GM12874 (cell line): Measurements from ENCODE around the gene DSCAM.

Experiments
- CTCF ChIP-seq: IDR thresholded peaks from 2 replicates; pipeline ENCODE4 v1.5.1; 2011; ENCODE audit warnings: low read depth, mild to moderate bottlenecking, control low read depth, low read length, moderate library complexity; ENCODE audit not compliant: insufficient read depth

Gene DSCAM

DNA sequence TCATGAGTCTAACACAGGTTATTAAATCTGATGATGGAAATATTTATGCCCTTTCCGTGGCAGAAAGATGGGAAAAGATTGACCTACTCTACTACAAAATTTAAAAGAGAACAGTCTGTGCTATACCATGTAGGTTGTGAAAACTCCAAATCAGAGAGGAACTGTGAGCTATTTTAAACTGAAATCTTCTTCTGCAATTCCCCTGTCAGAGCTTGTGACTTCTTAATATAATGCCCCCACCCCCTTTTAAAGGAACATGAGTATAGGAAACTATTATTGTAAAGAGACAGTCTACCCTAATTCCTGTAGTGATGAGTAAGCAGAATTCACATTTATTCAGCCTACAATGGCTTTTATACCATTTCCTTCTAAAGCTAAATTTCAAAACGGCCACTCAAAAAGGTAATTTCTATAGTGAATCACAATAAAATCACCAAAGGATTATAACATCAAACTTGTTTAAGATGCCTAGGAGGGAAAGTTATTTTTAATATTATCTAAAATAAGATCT, 11.7 kb downstream of the DSCAM start:
- no peak for TF ChIP-seq CTCF

GRCh38 chr21:40833184-40833583, 13.8 kb downstream of the DSCAM start:
- no peak for TF ChIP-seq CTCF

- no peak for TF ChIP-seq CTCF
Measured at GRCh38 chr21:40832316-40832715, 14.6 kb downstream of the DSCAM start.

- no peak for TF ChIP-seq CTCF
Measured at GRCh38 chr21:40830836-40831235, 16.1 kb downstream of the DSCAM start.

- no peak for TF ChIP-seq CTCF
Measured at GRCh38 chr21:40829791-40830190, 17.2 kb downstream of the DSCAM start.

DNA sequence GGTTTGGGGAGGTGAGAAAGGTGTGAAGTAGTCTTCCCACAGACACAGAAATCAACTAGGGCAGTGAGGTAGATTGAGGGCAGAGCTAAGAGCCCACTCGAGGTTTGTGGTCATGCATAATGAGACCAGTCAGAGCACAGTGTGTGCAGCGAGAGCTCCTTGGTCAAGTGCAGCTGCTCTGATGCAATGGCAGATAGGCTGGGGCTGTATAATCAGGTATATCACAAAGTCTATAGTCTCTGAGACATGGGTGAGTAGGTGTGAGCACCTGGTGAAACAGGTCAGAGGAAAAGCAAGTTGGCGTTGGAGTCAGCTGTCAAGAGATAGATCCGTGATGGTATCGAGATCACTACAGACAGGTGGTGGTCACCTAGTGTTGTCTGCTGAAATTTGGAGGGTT, 17.6 kb downstream of the DSCAM start:
- TF ChIP-seq CTCF = no peak

- no peak for TF ChIP-seq CTCF
Measured at GRCh38 chr21:40827509-40827908, 19.4 kb downstream of the DSCAM start.
